Measurements from ENCODE around the gene NEMP2. TPM values are rescaled to one million over a fixed set of nuclear protein-coding genes. Genes with fewer than 3 reads are reported as not detected.

The NEMP2 gene
- total RNA-seq, 1 experiment from 2014 or later, result 12.0 TPM

DNA sequence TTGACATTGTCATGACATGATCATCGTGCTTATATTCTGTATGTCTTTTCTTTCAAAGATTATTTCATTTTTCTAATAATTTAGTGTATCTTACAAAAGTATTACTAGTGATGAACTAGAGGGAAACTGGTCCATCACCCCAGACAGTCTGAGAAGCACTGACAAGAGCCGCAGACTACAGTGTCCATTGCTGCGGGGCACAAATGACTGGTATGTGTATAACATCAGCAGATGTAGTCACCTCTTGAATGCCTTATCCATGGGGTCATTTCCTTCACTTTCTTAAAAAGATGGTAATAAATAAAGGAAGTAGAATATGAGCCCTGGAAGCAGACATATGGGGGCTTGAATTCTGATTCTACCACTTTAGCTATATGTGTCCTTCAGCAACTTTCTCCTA, 29.6 kb downstream of the NEMP2 start:
- no peak for DNase-seq (ENCODE audit: low read depth, low spot score)
- ATAC-seq, result no peak
- no peaks in the 10 kb centered on the region for H3K36me3 ChIP-seq (ENCODE audit: control insufficient read depth, insufficient read depth, low read length)
- POLR2A ChIA-PET, result no interaction called here
- H3K27ac ChIP-seq (ENCODE audit: low read length), result no peak overlapping the region
- TF ChIP-seq, protein P1, sequence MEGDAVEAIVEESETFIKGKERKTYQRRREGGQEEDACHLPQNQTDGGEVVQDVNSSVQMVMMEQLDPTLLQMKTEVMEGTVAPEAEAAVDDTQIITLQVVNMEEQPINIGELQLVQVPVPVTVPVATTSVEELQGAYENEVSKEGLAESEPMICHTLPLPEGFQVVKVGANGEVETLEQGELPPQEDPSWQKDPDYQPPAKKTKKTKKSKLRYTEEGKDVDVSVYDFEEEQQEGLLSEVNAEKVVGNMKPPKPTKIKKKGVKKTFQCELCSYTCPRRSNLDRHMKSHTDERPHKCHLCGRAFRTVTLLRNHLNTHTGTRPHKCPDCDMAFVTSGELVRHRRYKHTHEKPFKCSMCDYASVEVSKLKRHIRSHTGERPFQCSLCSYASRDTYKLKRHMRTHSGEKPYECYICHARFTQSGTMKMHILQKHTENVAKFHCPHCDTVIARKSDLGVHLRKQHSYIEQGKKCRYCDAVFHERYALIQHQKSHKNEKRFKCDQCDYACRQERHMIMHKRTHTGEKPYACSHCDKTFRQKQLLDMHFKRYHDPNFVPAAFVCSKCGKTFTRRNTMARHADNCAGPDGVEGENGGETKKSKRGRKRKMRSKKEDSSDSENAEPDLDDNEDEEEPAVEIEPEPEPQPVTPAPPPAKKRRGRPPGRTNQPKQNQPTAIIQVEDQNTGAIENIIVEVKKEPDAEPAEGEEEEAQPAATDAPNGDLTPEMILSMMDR (IDR thresholded peaks at IDR 0.05), result no peak
- TF ChIP-seq SIN3A (IDR thresholded peaks at IDR 0.05; ENCODE audit: borderline replicate concordance, insufficient read depth, low read depth, low read length) (no peak), TCF7L2 (IDR thresholded peaks at IDR 0.05; ENCODE audit: low read depth, low read length) (no peak), POLR2AphosphoS5 (IDR thresholded peaks at IDR 0.05; ENCODE audit: low read depth, low read length) (no peak)
- TF ChIP-seq, protein P2, sequence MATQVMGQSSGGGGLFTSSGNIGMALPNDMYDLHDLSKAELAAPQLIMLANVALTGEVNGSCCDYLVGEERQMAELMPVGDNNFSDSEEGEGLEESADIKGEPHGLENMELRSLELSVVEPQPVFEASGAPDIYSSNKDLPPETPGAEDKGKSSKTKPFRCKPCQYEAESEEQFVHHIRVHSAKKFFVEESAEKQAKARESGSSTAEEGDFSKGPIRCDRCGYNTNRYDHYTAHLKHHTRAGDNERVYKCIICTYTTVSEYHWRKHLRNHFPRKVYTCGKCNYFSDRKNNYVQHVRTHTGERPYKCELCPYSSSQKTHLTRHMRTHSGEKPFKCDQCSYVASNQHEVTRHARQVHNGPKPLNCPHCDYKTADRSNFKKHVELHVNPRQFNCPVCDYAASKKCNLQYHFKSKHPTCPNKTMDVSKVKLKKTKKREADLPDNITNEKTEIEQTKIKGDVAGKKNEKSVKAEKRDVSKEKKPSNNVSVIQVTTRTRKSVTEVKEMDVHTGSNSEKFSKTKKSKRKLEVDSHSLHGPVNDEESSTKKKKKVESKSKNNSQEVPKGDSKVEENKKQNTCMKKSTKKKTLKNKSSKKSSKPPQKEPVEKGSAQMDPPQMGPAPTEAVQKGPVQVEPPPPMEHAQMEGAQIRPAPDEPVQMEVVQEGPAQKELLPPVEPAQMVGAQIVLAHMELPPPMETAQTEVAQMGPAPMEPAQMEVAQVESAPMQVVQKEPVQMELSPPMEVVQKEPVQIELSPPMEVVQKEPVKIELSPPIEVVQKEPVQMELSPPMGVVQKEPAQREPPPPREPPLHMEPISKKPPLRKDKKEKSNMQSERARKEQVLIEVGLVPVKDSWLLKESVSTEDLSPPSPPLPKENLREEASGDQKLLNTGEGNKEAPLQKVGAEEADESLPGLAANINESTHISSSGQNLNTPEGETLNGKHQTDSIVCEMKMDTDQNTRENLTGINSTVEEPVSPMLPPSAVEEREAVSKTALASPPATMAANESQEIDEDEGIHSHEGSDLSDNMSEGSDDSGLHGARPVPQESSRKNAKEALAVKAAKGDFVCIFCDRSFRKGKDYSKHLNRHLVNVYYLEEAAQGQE (IDR thresholded peaks at IDR 0.05; ENCODE audit: insufficient read depth in 1 of 2, low read depth in 2 of 2, low read length in 1 of 2), result no peak
- no TSS peak for BruUV-seq (replicated peaks)
- in situ Hi-C loops (cut with HindIII; ENCODE audit: low pct_unique_long_range_greater_than_20kb, low sequenced_read_pairs) (no loop called here), intact Hi-C loops (cut with micrococcal nuclease; ENCODE audit: unreplicated experiment) (loop anchor here (10.0 kb wide), 1 partner anchor 410 kb away; no protein-coding TSS in a partner anchor)
- H3K4me1 ChIP-seq (ENCODE audit: control insufficient read depth, insufficient read depth, low read length), result no peaks in the 10 kb centered on the region
- CTCF ChIA-PET, result no interaction called here
- no peaks in the 10 kb centered on the region for H3K9me3 ChIP-seq (ENCODE audit: control insufficient read depth, insufficient read depth, low read depth, low read length)
- no peaks in the 10 kb centered on the region for H3K27me3 ChIP-seq (ENCODE audit: control insufficient read depth, insufficient read depth, low read length)
- no peak overlapping the region for H3K4me3 ChIP-seq (ENCODE audit: low read depth in 2 of 2, low read length in 2 of 2)

DNA sequence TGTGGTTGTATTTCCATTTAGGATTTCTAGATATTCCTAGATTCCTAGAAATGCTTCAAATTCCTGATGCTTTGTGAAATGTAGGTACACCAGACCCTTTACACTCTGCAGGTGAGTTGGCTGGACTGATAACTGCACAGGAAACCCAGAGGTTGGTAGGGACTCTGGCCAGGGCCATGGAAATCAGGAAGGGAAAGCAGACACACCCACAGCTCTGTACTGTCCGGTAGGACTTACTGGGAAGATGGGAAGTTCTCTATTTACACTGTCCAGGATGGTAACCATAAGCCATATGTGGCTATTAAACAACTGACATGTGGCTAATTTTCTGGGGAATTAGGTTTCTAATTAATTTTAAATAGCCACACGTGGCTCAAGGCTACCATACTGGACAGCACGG, 31.4 kb downstream of the NEMP2 start:
- no peaks in the 10 kb centered on the region for H3K4me1 ChIP-seq (ENCODE audit: control insufficient read depth, insufficient read depth, low read length)
- ATAC-seq (no peak), DNase-seq (ENCODE audit: low read depth, low spot score) (no peak)
- no peaks in the 10 kb centered on the region for H3K27me3 ChIP-seq (ENCODE audit: control insufficient read depth, insufficient read depth, low read length)
- in situ Hi-C loops (cut with HindIII; ENCODE audit: low pct_unique_long_range_greater_than_20kb, low sequenced_read_pairs), result no loop called here
- intact Hi-C loops (cut with micrococcal nuclease; ENCODE audit: unreplicated experiment), result loop anchor here (10.0 kb wide), 1 partner anchor 408 kb away; no protein-coding TSS in a partner anchor
- H3K4me3 ChIP-seq (ENCODE audit: low read depth in 2 of 2, low read length in 2 of 2), result no peak overlapping the region
- BruUV-seq (replicated peaks), result no TSS peak
- H3K9me3 ChIP-seq (ENCODE audit: control insufficient read depth, insufficient read depth, low read depth, low read length), result no peaks in the 10 kb centered on the region
- TF ChIP-seq, protein P1 (IDR thresholded peaks at IDR 0.05), result no peak
- no peak for TF ChIP-seq POLR2AphosphoS5 (IDR thresholded peaks at IDR 0.05; ENCODE audit: low read depth, low read length)
- TF ChIP-seq, protein P2 (IDR thresholded peaks at IDR 0.05; ENCODE audit: insufficient read depth in 1 of 2, low read depth in 2 of 2, low read length in 1 of 2), result no peak
- TF ChIP-seq TCF7L2 (IDR thresholded peaks at IDR 0.05; ENCODE audit: low read depth, low read length), result no peak
- TF ChIP-seq SIN3A (IDR thresholded peaks at IDR 0.05; ENCODE audit: borderline replicate concordance, insufficient read depth, low read depth, low read length), result no peak
- H3K36me3 ChIP-seq (ENCODE audit: control insufficient read depth, insufficient read depth, low read length), result no peaks in the 10 kb centered on the region
- no peak overlapping the region for H3K27ac ChIP-seq (ENCODE audit: low read length)
- POLR2A ChIA-PET, result no interaction called here
- CTCF ChIA-PET, result no interaction called here

All from Panc1 (cell line).